Brain microvascular endothelial cell (primary cell): ENCODE results near the gene COG5.
A peak's percentile ranks its signal among the peaks of the same experiment; 100 is the strongest.

ENCODE experiments used
- DNase-seq: peaks from one replicate; pipeline ENCODE4 v3.0.0-alpha.2; 2020
- H3K27ac ChIP-seq: fragments of 250-450 bp; sonication (Bioruptor Pico); 2 replicates; pipeline ENCODE4 v1.5.1; 2020; ENCODE audit warnings: mild to moderate bottlenecking, moderate library complexity
- H3K27me3 ChIP-seq: fragments of 250-450 bp; sonication (Bioruptor Pico); replicated peaks from 2 replicates; pipeline ENCODE4 v1.5.1; 2020; ENCODE audit warnings: mild to moderate bottlenecking
- H3K36me3 ChIP-seq: fragments of 250-450 bp; sonication (Bioruptor Pico); replicated peaks from 2 replicates; pipeline ENCODE4 v1.5.1; 2020; ENCODE audit warnings: mild to moderate bottlenecking
- H3K4me3 ChIP-seq: 2 replicates; pipeline ENCODE4 v1.5.1; 2011; ENCODE audit warnings: low read depth, mild to moderate bottlenecking, control low read depth, low read length, moderate library complexity
- in situ Hi-C: cut with HindIII; loops from 2 replicates; pipeline ENCODE4 v1.10.0; 2017; ENCODE audit warnings: low sequenced_read_pairs, low pct_ligation_motif_present
- TF ChIP-seq, protein P1 (sequence below): IDR thresholded peaks from 2 replicates; pipeline ENCODE4 v1.5.1; 2011; ENCODE audit warnings: low read depth, mild to moderate bottlenecking, moderate library complexity, low read length, control low read depth, inconsistent platforms; ENCODE audit errors: missing control alignments

The COG5 gene

DNA sequence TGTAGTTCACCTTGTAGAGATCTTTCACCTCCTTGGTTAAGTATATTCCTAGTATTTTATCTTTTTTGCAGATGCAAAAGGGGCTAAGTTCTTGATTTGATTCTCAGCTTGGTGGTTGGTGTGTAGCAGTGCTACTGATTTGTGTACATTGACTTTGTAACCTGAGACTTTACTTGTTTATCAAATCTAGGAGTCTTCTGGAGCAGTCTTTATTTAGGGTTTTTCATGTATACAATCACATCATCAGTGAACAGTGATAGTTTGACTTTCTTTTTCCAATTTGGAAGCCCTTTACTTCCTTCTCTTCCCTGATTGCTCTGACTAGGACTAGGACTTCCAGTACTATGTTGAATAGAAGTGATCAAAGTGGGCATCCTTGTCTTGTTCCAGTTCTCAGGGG, 60.0 kb downstream of the COG5 start:
- in situ Hi-C loops = no loop called here
- TF ChIP-seq, protein P1, sequence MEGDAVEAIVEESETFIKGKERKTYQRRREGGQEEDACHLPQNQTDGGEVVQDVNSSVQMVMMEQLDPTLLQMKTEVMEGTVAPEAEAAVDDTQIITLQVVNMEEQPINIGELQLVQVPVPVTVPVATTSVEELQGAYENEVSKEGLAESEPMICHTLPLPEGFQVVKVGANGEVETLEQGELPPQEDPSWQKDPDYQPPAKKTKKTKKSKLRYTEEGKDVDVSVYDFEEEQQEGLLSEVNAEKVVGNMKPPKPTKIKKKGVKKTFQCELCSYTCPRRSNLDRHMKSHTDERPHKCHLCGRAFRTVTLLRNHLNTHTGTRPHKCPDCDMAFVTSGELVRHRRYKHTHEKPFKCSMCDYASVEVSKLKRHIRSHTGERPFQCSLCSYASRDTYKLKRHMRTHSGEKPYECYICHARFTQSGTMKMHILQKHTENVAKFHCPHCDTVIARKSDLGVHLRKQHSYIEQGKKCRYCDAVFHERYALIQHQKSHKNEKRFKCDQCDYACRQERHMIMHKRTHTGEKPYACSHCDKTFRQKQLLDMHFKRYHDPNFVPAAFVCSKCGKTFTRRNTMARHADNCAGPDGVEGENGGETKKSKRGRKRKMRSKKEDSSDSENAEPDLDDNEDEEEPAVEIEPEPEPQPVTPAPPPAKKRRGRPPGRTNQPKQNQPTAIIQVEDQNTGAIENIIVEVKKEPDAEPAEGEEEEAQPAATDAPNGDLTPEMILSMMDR = no peak

DNA sequence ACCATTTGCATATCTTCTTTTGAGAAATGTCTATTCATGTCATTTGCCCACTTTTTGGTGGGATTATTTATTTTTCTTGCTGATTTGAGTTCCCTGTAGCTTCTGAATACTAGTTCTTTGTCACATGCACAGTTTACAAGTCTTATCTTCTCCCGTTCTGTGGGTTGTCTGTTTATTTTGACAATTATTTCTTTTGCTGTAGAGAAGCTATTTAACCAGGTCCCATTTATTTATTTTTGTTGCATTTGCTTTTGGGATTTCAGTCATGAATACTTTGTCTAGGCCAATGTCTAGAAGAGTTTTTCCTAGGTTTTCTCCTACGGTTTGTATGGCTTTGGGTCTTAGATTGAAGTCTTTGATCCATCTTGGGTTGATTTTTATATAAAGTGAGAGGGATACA, 60.9 kb downstream of the COG5 start:
- Histone ChIP-seq H3K27me3 (no peaks in the 10 kb centered on the region), H3K27ac (no peak overlapping the region), H3K36me3 (no peaks in the 10 kb centered on the region), H3K4me3 (no peak overlapping the region)
- in situ Hi-C loops = no loop called here
- TF ChIP-seq, protein P1 = no peak
- no peak for DNase-seq

More for the DNA sequence above, 60.0 kb downstream of the COG5 start:
- Histone ChIP-seq H3K36me3 (no peaks in the 10 kb centered on the region), H3K27me3 (no peaks in the 10 kb centered on the region), H3K27ac (no peak overlapping the region), H3K4me3 (no peak overlapping the region)
- DNase-seq = no peak

DNA sequence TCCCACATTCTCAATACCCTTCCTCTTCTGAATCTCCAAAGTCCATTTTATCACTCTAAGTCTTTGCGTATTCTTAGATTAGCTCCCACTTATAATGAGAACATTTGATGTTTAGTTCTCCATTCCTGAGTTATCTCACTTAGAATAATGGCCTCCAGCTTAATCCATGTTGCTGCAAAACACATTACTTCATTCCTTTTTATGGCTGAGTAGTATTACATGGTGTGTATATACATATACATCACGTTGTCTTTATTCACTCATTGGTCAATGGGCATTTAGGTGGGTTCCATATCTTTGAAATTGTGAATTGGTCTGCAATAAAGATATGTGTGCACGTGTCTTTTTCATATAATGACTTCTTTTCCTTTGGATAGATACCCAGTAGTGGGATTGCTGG, 61.6 kb downstream of the COG5 start:
- DNase-seq = no peak
- Histone ChIP-seq H3K27me3 (no peaks in the 10 kb centered on the region), H3K27ac (no peak overlapping the region), H3K4me3 (no peak overlapping the region), H3K36me3 (no peaks in the 10 kb centered on the region)
- TF ChIP-seq, protein P1 = no peak
- in situ Hi-C loops = no loop called here

DNA sequence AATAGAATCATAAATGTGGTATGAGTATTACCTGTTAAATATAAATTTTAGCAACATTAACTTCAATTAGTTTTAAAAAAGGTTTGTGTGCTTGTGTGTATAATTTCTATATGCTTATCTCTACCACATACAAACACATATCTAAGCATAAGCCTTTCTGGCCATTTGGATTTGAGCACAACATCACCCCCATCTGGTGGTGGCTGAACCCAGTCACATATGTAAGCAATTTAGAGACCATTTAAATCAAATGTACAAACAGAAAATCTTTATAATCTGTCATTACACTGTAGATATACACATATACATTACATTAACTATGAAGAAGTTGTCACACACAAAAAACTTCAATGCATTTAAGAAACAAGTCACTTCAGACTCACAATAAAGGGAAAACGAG, 62.1 kb downstream of the COG5 start:
- Histone ChIP-seq H3K36me3 (no peaks in the 10 kb centered on the region), H3K27me3 (no peaks in the 10 kb centered on the region), H3K27ac (no peak overlapping the region), H3K4me3 (no peak overlapping the region)
- DNase-seq = peak; percentile 48
- in situ Hi-C loops = no loop called here
- TF ChIP-seq, protein P1 = peak; percentile 67

DNA sequence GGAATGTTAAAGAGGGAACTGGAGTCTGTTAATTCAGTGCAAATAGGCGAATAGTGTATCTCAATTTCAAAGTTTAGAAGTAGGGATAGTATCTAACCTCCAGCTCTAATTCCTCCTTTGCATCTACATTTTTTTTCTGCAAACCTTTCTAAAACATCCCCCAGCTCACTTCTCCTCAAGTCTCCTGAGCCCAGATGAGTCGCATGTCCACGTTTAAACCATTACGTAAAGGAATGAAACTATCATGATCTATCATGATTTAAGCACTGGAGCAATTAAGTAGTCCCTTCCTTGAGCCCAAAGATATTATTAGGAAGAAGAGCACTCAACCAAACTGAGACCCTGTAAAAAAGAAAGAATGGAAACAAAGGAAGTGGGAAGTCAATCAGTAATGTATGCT, 64.0 kb downstream of the COG5 start:
- TF ChIP-seq, protein P1 = no peak
- no peaks in the 10 kb centered on the region for H3K36me3 ChIP-seq
- no peak overlapping the region for H3K4me3 ChIP-seq
- no peak overlapping the region for H3K27ac ChIP-seq
- DNase-seq = no peak
- H3K27me3 ChIP-seq = no peaks in the 10 kb centered on the region
- in situ Hi-C loops = no loop called here

DNA sequence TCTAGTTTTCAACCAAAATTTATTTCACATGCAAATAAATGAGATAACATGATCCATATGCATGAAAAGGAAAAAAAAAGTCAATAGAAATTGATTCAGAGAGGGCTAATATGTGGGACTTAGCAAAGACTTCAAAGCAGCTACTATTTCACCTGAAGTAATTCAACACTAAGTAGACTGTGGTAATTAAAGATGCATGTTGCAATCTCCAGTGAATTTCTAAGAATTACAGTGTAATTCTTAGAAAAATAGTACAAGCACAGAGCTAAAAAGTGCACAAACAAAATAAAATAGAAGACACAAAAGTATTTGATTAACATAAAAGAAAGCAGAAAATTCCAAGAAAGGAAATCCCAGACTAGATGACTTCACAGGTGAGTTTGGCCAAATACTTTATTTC, 68.2 kb downstream of the COG5 start:
- Histone ChIP-seq H3K4me3 (no peak overlapping the region), H3K36me3 (no peaks in the 10 kb centered on the region), H3K27me3 (no peaks in the 10 kb centered on the region), H3K27ac (no peak overlapping the region)
- DNase-seq = no peak
- TF ChIP-seq, protein P1 = no peak
- in situ Hi-C loops = no loop called here
